ENCODE results near the gene HRH3. TPM values are rescaled to one million over a fixed set of nuclear protein-coding genes. Genes with fewer than 3 reads are reported as not detected.

HRH3 gene
- total RNA-seq, 1 donor from 2014 or later = 0.09 TPM

- H2AFZ ChIP-seq (replicated peaks) = no peak overlapping the region
- H4K20me1 ChIP-seq (ENCODE audit: low read depth) = peaks cover 6% of the 10 kb centered on the region
- H3K9me3 Mint-ChIP-seq = no peaks in the 10 kb centered on the region
- H3K9ac ChIP-seq = no peak overlapping the region
- no peak overlapping the region for H3K27ac Mint-ChIP-seq
- H3K4me3 Mint-ChIP-seq = no peak overlapping the region
- no peaks in the 10 kb centered on the region for H3K4me1 ChIP-seq
- no peaks in the 10 kb centered on the region for H3K4me1 Mint-ChIP-seq
- no peaks in the 10 kb centered on the region for H3K27me3 Mint-ChIP-seq (ENCODE audit: insufficient read depth, low read depth)
- H3K9me3 ChIP-seq (ENCODE audit: low read depth) = no peaks in the 10 kb centered on the region
- DNase-seq (ENCODE audit: low spot score) = no peak
- H3K36me3 ChIP-seq = no peaks in the 10 kb centered on the region
- no peaks in the 10 kb centered on the region for H3F3A ChIP-seq (ENCODE audit: low read depth)
- no peaks in the 10 kb centered on the region for H3K79me2 ChIP-seq (ENCODE audit: low read depth)
- peaks cover 19% of the 10 kb centered on the region for H3K36me3 Mint-ChIP-seq
- no peak overlapping the region for H3K4me3 ChIP-seq
- H3K27me3 ChIP-seq = no peaks in the 10 kb centered on the region
- no peak for TF ChIP-seq EZH2 (IDR thresholded peaks at IDR 0.05)
- no peak for TF ChIP-seq EZH2phosphoT487 (IDR thresholded peaks at IDR 0.05)
- no peak for TF ChIP-seq CTCF (IDR thresholded peaks at IDR 0.05)
- no peak overlapping the region for H3K4me2 ChIP-seq
- H3K27ac ChIP-seq = no peak overlapping the region
Observed at GRCh38 chr20:62198931-62199330, 21.1 kb downstream of the HRH3 start.

GRCh38 chr20:62198496-62198895 lies 21.6 kb downstream of the HRH3 start:
- peaks cover 19% of the 10 kb centered on the region for H3K36me3 Mint-ChIP-seq
- no peaks in the 10 kb centered on the region for H3K36me3 ChIP-seq

GRCh38 chr20:62197801-62198200 lies 22.3 kb downstream of the HRH3 start:
- H3F3A ChIP-seq (ENCODE audit: low read depth) = no peaks in the 10 kb centered on the region
- no peak overlapping the region for H3K27ac Mint-ChIP-seq
- no peaks in the 10 kb centered on the region for H3K36me3 ChIP-seq

More at GRCh38 chr20:62198496-62198895, 21.6 kb downstream of the HRH3 start:
- Histone ChIP-seq H3F3A (ENCODE audit: low read depth) (no peaks in the 10 kb centered on the region), H2AFZ (replicated peaks) (no peak overlapping the region), H3K4me3 (no peak overlapping the region), H3K9ac (no peak overlapping the region), H3K4me1 (no peaks in the 10 kb centered on the region), H3K27me3 (no peaks in the 10 kb centered on the region), H3K4me2 (no peak overlapping the region), H3K9me3 (ENCODE audit: low read depth) (no peaks in the 10 kb centered on the region), H4K20me1 (ENCODE audit: low read depth) (peaks cover 6% of the 10 kb centered on the region), H3K79me2 (ENCODE audit: low read depth) (no peaks in the 10 kb centered on the region), H3K27ac (no peak overlapping the region)
- H3K9me3 Mint-ChIP-seq = no peaks in the 10 kb centered on the region
- H3K4me1 Mint-ChIP-seq = no peaks in the 10 kb centered on the region
- TF ChIP-seq EZH2phosphoT487 (IDR thresholded peaks at IDR 0.05) = no peak
- no peak for TF ChIP-seq EZH2 (IDR thresholded peaks at IDR 0.05)
- no peaks in the 10 kb centered on the region for H3K27me3 Mint-ChIP-seq (ENCODE audit: insufficient read depth, low read depth)
- DNase-seq (ENCODE audit: low spot score) = no peak
- H3K4me3 Mint-ChIP-seq = no peak overlapping the region
- no peak overlapping the region for H3K27ac Mint-ChIP-seq

More at GRCh38 chr20:62197801-62198200, 22.3 kb downstream of the HRH3 start:
- Histone ChIP-seq H3K9me3 (ENCODE audit: low read depth) (no peaks in the 10 kb centered on the region), H3K4me3 (no peak overlapping the region), H3K79me2 (ENCODE audit: low read depth) (no peaks in the 10 kb centered on the region), H3K27ac (no peak overlapping the region), H3K27me3 (no peaks in the 10 kb centered on the region), H4K20me1 (ENCODE audit: low read depth) (peaks cover 6% of the 10 kb centered on the region), H2AFZ (replicated peaks) (no peak overlapping the region), H3K9ac (no peak overlapping the region), H3K4me2 (no peak overlapping the region), H3K4me1 (no peaks in the 10 kb centered on the region)
- Mint-ChIP-seq H3K4me1 (no peaks in the 10 kb centered on the region), H3K4me3 (no peak overlapping the region), H3K36me3 (peaks cover 18% of the 10 kb centered on the region), H3K27me3 (ENCODE audit: insufficient read depth, low read depth) (no peaks in the 10 kb centered on the region), H3K9me3 (no peaks in the 10 kb centered on the region)
- no peak for TF ChIP-seq CTCF (IDR thresholded peaks at IDR 0.05)
- no peak for TF ChIP-seq EZH2phosphoT487 (IDR thresholded peaks at IDR 0.05)
- no peak for TF ChIP-seq EZH2 (IDR thresholded peaks at IDR 0.05)
- DNase-seq (ENCODE audit: low spot score) = no peak
